GM13976 (cell line): ENCODE results near the gene RFX6.

Experiments used
- DNase-seq: peaks from one replicate; pipeline ENCODE4 v3.0.0; 2012; ENCODE audit warnings: low spot score
- in situ Hi-C: fragments of 300-500 bp; cut with MboI; formaldehyde crosslinking; loops from one replicate; pipeline ENCODE4 v1.12.0; 2022; ENCODE audit warnings: low sequenced_read_pairs, mixed read lengths, inconsistent platforms; ENCODE audit not compliant: unreplicated experiment
- TF ChIP-seq, protein P1 (sequence below): IDR thresholded peaks from 2 replicates; pipeline ENCODE4 v1.5.1; 2012; ENCODE audit warnings: borderline replicate concordance, mild to moderate bottlenecking; ENCODE audit not compliant: insufficient read depth; ENCODE audit errors: extremely low read depth, missing control alignments, control extremely low read depth

Gene RFX6

DNA sequence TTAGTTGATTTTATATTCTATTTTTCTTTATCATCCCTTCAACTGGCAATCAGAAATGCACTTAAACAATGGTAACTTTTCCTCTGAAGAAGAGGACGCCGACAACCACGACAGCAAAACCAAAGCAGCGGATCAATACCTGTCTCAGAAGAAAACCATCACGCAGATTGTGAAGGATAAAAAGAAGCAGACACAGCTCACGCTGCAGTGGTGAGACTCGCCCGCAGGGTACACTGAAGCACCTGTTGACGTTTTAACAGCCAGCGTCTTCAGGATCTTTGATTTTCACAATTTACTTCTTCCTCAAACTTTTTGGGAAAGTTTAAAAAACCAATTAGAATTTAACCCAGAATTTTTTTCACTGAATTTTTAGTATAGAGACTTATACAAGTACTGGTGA is 701 bp downstream of the RFX6 start:
- TF ChIP-seq, protein P1, sequence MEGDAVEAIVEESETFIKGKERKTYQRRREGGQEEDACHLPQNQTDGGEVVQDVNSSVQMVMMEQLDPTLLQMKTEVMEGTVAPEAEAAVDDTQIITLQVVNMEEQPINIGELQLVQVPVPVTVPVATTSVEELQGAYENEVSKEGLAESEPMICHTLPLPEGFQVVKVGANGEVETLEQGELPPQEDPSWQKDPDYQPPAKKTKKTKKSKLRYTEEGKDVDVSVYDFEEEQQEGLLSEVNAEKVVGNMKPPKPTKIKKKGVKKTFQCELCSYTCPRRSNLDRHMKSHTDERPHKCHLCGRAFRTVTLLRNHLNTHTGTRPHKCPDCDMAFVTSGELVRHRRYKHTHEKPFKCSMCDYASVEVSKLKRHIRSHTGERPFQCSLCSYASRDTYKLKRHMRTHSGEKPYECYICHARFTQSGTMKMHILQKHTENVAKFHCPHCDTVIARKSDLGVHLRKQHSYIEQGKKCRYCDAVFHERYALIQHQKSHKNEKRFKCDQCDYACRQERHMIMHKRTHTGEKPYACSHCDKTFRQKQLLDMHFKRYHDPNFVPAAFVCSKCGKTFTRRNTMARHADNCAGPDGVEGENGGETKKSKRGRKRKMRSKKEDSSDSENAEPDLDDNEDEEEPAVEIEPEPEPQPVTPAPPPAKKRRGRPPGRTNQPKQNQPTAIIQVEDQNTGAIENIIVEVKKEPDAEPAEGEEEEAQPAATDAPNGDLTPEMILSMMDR = no peak
- in situ Hi-C loops = no loop called here
- no peak for DNase-seq

DNA sequence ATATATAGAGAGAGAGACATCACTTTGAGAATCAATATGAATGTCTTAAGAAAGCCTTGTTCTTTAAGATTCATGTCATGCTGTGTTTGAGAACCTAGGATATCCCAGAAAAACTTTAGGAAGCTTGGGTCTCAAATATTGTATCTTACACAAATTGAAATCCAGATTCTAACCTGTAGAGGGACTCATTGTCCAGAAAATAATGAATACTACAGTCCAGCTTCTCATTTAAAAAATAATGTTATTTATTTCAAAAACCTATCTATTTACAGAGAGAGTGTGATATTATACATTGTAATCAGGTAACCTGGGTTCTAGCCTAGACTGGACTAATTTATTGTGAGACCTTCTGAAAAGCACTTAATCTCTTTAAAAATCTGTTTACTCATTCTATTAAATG is 4.2 kb downstream of the RFX6 start:
- TF ChIP-seq, protein P1 = no peak
- DNase-seq = no peak
- in situ Hi-C loops = no loop called here

DNA sequence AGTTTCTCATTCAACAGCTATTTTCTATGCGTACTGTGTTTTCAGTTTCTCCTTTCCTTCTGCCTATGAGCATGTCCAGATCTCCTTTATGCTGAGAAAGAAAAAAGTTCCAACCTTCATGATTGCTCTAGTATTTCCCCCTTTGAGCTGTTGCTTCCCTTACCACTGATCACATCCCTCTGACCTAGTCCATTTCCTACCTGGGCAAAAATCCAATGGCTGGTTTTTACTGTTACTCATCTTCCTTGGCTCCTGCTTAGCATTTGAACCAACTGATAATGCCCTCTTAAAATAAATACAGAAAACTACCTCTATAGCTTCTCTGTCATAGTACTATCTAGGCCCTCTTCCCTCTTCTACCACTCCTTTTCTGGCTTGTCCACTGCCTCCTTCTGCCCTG is 6.0 kb downstream of the RFX6 start:
- TF ChIP-seq, protein P1 = no peak
- DNase-seq = no peak
- in situ Hi-C loops = no loop called here

DNA sequence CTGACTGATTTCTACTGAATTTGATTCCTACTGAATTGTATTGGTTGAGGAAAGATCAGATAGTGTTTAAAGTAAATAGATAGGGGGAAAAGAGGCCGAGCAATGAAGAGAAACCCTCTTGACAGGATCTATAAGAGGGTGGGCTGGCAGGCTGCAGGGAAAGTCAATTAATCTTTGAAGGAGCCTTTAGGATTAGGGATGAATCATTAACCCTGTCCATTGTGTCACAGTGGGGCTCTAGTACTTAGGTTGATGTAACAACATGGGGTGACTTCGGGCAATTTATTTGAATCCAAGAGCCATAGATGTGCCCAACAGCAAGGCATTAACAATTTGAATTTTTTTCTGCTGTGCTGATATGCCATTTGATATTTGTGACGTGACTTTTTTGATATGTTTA is 7.5 kb downstream of the RFX6 start:
- no peak for DNase-seq
- in situ Hi-C loops = no loop called here
- TF ChIP-seq, protein P1 = no peak

DNA sequence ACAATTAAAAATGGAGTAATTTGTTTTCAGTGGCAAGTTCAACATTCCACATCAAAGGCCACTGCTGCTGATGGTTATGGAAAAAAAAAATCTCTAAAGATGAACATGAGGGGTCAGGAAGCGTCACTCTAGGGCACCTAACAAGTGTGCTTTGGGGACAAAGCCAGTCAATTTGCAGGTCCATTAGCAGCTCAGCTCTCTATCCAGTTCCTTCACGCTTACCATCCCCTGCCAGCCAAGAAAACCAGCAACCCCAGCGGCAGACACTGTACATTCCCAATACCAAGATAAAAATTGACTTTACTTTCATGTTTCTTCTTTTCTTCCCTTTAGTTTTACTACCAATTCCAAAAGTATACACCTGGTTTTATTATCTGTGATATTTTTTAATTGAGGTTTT is 10.1 kb downstream of the RFX6 start:
- in situ Hi-C loops = no loop called here
- no peak for DNase-seq
- TF ChIP-seq, protein P1 = no peak

DNA sequence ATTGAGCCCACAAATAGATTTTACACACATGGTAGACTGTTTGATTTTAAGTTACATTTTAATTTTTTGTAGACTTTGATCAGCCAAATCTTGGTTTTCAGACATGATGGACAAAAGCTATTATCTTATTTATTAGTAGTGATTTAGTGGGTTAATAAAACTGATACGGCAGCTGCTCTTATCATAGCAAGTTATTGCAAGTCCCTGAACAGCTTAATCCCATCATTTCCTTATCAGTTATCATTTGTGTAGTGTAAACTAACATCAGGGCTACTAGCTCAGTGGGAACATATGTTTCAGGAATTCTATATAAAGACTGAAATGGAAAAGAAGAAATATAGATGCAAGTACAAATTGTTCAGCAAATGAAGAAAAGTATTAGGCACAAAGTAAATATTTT is 10.9 kb downstream of the RFX6 start:
- DNase-seq = no peak
- in situ Hi-C loops = no loop called here
- TF ChIP-seq, protein P1 = no peak
